K562 (cell line): Measurements from ENCODE around the gene AHCYL1. TPM values are rescaled to one million over a fixed set of nuclear protein-coding genes. Genes with fewer than 3 reads are reported as not detected.
A peak's percentile ranks its signal among the peaks of the same experiment; 100 is the strongest.

ENCODE experiments used
- BCOR ChIP-seq: fragments of 450-650 bp; IDR thresholded peaks from 2 replicates; pipeline ENCODE4 v1.6.1; 2016
- CCNT2 ChIP-seq: IDR thresholded peaks from 2 replicates; pipeline ENCODE4 v1.6.1; 2011; ENCODE audit warnings: borderline replicate concordance, low read depth, mild to moderate bottlenecking, moderate library complexity, mixed read lengths, low read length; ENCODE audit not compliant: insufficient read length; ENCODE audit errors: extremely low read depth
- CUX1 ChIP-seq: fragments of 200-800 bp; sonication (Bioruptor generic); IDR thresholded peaks from 2 replicates; pipeline ENCODE4 v1.6.1; 2016; ENCODE audit warnings: missing genetic modification characterization, missing compliant biosample characterization
- E2F6 ChIP-seq, 2 experiments: IDR thresholded peaks; 2 replicates each; pipeline ENCODE4 v1.6.1; 2011; ENCODE audit warnings: borderline replicate concordance in 1 of 2, control low read depth in 1 of 2, low read depth in 1 of 2, low read length in 1 of 2, mild to moderate bottlenecking in 1 of 2, mixed read lengths in 1 of 2, moderate library complexity in 1 of 2; ENCODE audit not compliant: insufficient read depth in 1 of 2, insufficient read length in 1 of 2, poor library complexity in 1 of 2, severe bottlenecking in 1 of 2; ENCODE audit errors: extremely low read depth in 1 of 2
- HDAC2 ChIP-seq: fragments of 450-650 bp; IDR thresholded peaks from 2 replicates; pipeline ENCODE4 v1.6.1; 2016; ENCODE audit warnings: mild to moderate bottlenecking
- MECOM ChIP-seq: fragments of 250-450 bp; sonication (Bioruptor Pico); IDR thresholded peaks from 2 replicates; pipeline ENCODE4 v1.8.0; 2022; ENCODE audit warnings: inconsistent platforms
- MYNN ChIP-seq, 2 experiments: sonication (generic); formaldehyde crosslinking in 1 of 2; IDR thresholded peaks; 2 replicates each; pipeline versions ENCODE4 v1.5.0 to v1.6.1; 2016 to 2020; ENCODE audit warnings: antibody characterized with exemption in 1 of 2, missing genetic modification reagents in 1 of 2
- NFRKB ChIP-seq: fragments of 450-650 bp; IDR thresholded peaks from 2 replicates; pipeline ENCODE4 v1.6.1; 2016; ENCODE audit warnings: low read depth
- RCOR1 ChIP-seq, 2 experiments: IDR thresholded peaks; 2 replicates each; pipeline ENCODE4 v1.6.1; 2012; ENCODE audit warnings: low read depth in 2 of 2, low read length in 2 of 2, borderline replicate concordance in 1 of 2, improper control_type of control experiment in 1 of 2
- SMARCE1 ChIP-seq: fragments of 450-650 bp; IDR thresholded peaks from 2 replicates; pipeline ENCODE4 v1.7.1; 2016; ENCODE audit warnings: mild to moderate bottlenecking
- SMC3 ChIP-seq: conservative IDR thresholded peaks from 2 replicates; pipeline ENCODE4 v1.6.1; 2011; ENCODE audit warnings: low read depth, low read length, improper control_type of control experiment; ENCODE audit not compliant: insufficient read depth
- SPI1 ChIP-seq: IDR thresholded peaks from 2 replicates; pipeline ENCODE4 v1.6.1; 2011; ENCODE audit warnings: low read depth, low read length, control low read depth, borderline replicate concordance
- TCF3 ChIP-seq: sonication (generic); formaldehyde crosslinking; IDR thresholded peaks from 2 replicates; pipeline ENCODE4 v1.4.0; 2020; ENCODE audit warnings: mild to moderate bottlenecking, missing genetic modification reagents
- TRIM28 ChIP-seq: fragments of 450-650 bp; IDR thresholded peaks from 2 replicates; pipeline ENCODE4 v1.6.1; 2017
- ZBED1 ChIP-seq: IDR thresholded peaks from 2 replicates; pipeline ENCODE4 v1.6.1; 2014
- ZBTB11 ChIP-seq, 3 experiments: fragments of 200-800 bp in 1 of 3; fragments of 250-450 bp in 1 of 3; fragments of 450-650 bp in 1 of 3; sonication (Bioruptor Pico) in 1 of 3; sonication (Bioruptor generic) in 1 of 3; formaldehyde crosslinking in 1 of 3; IDR thresholded peaks; 2 replicates each; pipeline versions ENCODE4 v1.6.1 to v1.8.0; 2016 to 2022; ENCODE audit warnings: mild to moderate bottlenecking in 2 of 3, missing genetic modification characterization in 2 of 3, missing compliant biosample characterization in 1 of 3, moderate library complexity in 1 of 3
- ZNF146 ChIP-seq: IDR thresholded peaks from one replicate; pipeline ENCODE4 v1.6.1; 2018; ENCODE audit warnings: missing compliant biosample characterization; ENCODE audit not compliant: unreplicated experiment
- ZNF764 ChIP-seq: fragments of 250-450 bp; sonication (Bioruptor Pico); IDR thresholded peaks from 2 replicates; pipeline ENCODE4 v1.4.0; 2020; ENCODE audit warnings: low read depth, mild to moderate bottlenecking, moderate library complexity
- polyA plus RNA-seq, 8 experiments: library from polyadenylated mRNA; depleted of rRNA in 4 of 8; stranded (reverse) in 5 of 8; unstranded in 3 of 8; fragments of >200 nt; fragmentation: Nextera tagmentation in 2 of 8; fragmentation: Illumina TruSeq in 1 of 8; extraction: Ambion mirVana in 2 of 8; extraction: Trizol in 1 of 8; gene quantifications; 2 replicates each; pipeline versions ENCODE4 v1.2.1 to v1.2.3, GENCODE V29; 2011 to 2014; ENCODE audit warnings: inconsistent platforms in 1 of 8, missing spikeins in 1 of 8
- total RNA-seq, 7 experiments: library from RNA; depleted of rRNA in 6 of 7; stranded (reverse); fragments of >200 nt in 6 of 7; fragmentation: Illumina TruSeq in 2 of 7; extraction: Trizol in 2 of 7; gene quantifications; 2 replicates each; pipeline versions ENCODE4 v1.2.1 to v1.2.3, GENCODE V29; 2011 to 2021; ENCODE audit warnings: low replicate concordance in 1 of 7

Gene AHCYL1
- total and polyA plus RNA-seq, 9 of the 15 experiments (the other 6 are each of a cell fraction or from before 2014, with no cell fraction given): 27.3 to 118 (median 44.5) TPM

GRCh38 chr1:109979489-109980091, 5.0 kb upstream of the AHCYL1 start (continued):
- TF ChIP-seq SMC3: no peak
- TF ChIP-seq E2F6 (IDR thresholded peaks at IDR 0.05; ENCODE audit: borderline replicate concordance in 1 of 2, extremely low read depth in 1 of 2, insufficient read depth in 1 of 2, insufficient read length in 1 of 2, low read depth in 1 of 2, low read length in 1 of 2, poor library complexity in 1 of 2, severe bottlenecking in 1 of 2): peak in 1 of 2 experiments; percentile 67
- no peak for TF ChIP-seq ZNF764 (CRISPR knock-in tag)
- TF ChIP-seq RCOR1 (IDR thresholded peaks at IDR 0.05; ENCODE audit: borderline replicate concordance in 1 of 2, low read depth in 2 of 2, low read length in 2 of 2): peak in 1 of 2 experiments; percentile 82; a peak in 1 of 4 replicates
- TF ChIP-seq BCOR: 0 out of 2 replicates have a peak, but pooled peaks have one; percentile 19
- TF ChIP-seq SPI1: peak; percentile 27; the same call in 1 of the 2 replicates
- peak; percentile 25 for TF ChIP-seq CCNT2
- peak; percentile 73 for TF ChIP-seq HDAC2
- TF ChIP-seq CUX1 (CRISPR knock-in tag): peak; percentile 63; the same call in 1 of the 2 replicates
- TF ChIP-seq MECOM: peak; percentile 51; the same call in 1 of the 2 replicates
- peak; percentile 75; the same call in 1 of the 2 replicates for TF ChIP-seq MYNN (IDR thresholded peaks at IDR 0.05)
- no peak for TF ChIP-seq MYNN (CRISPR knock-in tag; IDR thresholded peaks at IDR 0.05)
- peak; percentile 76 for TF ChIP-seq NFRKB
- 0 out of 2 replicates have a peak, but pooled peaks have one; percentile 47 for TF ChIP-seq TRIM28
- TF ChIP-seq SMARCE1: peak; percentile 92
- TF ChIP-seq ZBED1: no peak
- peak; percentile 87 for TF ChIP-seq TCF3
- TF ChIP-seq ZBTB11 (CRISPR knock-in tag; IDR thresholded peaks at IDR 0.05): 0 out of 6 replicates have a peak, but pooled peaks of 1 of the 3 experiments have one; percentile 41
- TF ChIP-seq ZNF146 (CRISPR knock-in tag): no peak
